AG09309 (cell line): Measurements from ENCODE around the gene TYMS.

Experiments used
- DNase-seq: peaks from one replicate; pipeline ENCODE4 v3.0.0-alpha.2; 2010; ENCODE audit warnings: low read depth
- H3K4me3 ChIP-seq: 2 replicates; pipeline ENCODE4 v1.5.1; 2011; ENCODE audit warnings: mild to moderate bottlenecking, low read depth, low read length, moderate library complexity; ENCODE audit not compliant: control insufficient read depth
- CTCF ChIP-seq: IDR thresholded peaks from 2 replicates; pipeline ENCODE4 v1.5.1; 2011; ENCODE audit warnings: mild to moderate bottlenecking, low read depth, low read length, inconsistent platforms; ENCODE audit not compliant: insufficient read depth, control insufficient read depth; ENCODE audit errors: missing control alignments

TYMS gene

DNA sequence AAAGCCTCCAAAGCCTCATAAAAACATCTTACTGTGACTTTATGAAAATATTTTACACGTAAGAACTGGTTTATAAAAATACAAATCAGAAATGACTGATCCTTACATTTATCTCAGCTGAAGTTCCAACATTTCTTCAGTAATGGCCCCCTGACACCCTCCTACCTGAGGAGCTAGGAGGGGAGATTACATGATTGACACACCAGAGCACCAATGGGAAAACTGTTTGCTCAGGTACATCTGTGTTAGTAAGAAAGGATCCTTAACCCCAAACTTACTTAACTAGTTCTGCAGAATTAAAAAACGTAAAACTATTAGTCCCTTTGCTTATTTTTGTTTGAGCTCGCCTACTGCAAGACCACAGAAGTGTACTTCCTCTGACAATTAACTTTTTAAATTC, 28.0 kb downstream of the TYMS start:
- no peak for TF ChIP-seq CTCF
- H3K4me3 ChIP-seq = no peak overlapping the region
- no peak for DNase-seq

GRCh38 chr18:686339-687111, 29.1 kb downstream of the TYMS start:
- no peak for DNase-seq
- no peak for TF ChIP-seq CTCF
- no peak overlapping the region for H3K4me3 ChIP-seq

DNA sequence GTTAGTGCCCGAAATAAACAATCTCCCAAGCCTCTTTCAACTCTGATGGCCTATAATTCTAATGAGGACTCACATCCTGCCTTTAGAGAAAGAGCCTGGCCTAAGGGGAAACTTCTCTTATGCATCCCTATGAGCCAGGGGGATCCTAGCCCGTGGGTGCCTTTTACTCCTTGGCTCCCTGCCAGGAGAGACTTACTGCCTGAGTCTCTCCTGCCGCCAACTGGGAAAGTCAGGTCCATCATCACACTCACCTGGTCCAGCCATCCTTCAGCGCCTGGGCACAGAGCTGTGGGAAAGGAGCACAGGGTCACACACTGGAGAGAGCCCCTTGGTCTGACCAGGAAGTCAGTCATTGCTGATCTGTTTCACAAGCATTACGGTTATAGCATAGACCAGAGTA, 30.9 kb downstream of the TYMS start:
- no peak overlapping the region for H3K4me3 ChIP-seq
- no peak for DNase-seq
- TF ChIP-seq CTCF = no peak

DNA sequence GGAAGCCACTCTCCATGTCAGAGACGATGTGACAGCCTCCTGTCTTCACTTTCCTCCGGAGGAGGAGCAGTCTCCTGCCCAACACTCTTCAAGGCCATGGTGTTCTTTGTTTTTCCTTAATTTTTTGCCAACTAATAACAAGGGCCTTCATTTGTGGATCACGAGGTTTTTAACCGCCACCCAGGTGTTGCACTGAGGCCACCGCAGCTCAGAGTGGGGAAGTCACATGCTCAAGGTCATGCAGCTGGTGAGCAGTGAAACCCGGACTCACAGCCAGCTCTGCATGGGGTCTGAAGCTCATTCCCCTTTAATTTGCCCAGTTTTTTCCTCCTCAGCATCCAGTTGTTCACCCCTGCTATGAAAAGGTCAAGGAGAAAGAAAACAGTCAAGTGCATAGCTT, 35.4 kb downstream of the TYMS start:
- no peak overlapping the region for H3K4me3 ChIP-seq
- TF ChIP-seq CTCF = no peak
- DNase-seq = no peak

DNA sequence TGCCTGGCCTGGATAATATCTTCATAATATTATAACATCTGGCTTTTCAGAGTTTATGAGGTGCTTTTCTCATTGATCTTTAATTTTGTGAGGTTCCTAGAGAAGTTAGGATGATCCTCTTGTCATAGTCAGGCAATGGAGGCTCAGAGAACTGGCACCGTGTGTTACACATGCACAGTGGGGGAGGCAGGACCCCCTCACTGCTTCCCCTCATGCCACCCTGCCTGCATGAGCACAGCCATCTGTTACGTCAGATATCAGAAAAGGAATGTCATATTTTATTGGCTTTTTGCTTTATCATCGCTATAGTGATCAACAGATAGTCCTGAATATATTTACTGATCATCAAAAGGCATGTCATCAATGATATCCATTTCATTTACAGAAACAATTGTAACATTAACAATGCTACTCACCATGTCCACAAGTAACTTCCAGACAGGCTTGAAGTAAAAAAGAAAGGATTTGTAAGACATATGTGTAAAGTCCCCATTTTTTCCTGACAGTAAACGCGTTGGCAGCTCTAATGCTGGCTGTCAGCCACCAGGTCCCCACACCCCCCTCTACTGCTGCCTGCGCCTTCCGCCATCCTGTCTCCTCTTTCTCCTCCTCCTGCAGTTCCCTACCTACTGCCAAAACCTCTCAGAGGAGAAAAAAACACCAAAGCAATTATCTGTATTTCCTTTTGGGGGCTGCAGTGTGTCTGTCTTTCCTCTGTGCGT, 36.2 kb downstream of the TYMS start:
- no peak for DNase-seq
- no peak for TF ChIP-seq CTCF
- H3K4me3 ChIP-seq = no peak overlapping the region

GRCh38 chr18:697012-697411, 39.6 kb downstream of the TYMS start:
- H3K4me3 ChIP-seq = no peak overlapping the region
- TF ChIP-seq CTCF = no peak
- no peak for DNase-seq

- no peak overlapping the region for H3K4me3 ChIP-seq
- DNase-seq = no peak
- no peak for TF ChIP-seq CTCF
These were observed 40.3 kb downstream of the TYMS start for GRCh38 chr18:697800-698199.
